ENCODE measurements around the gene DHX9. TPM values are rescaled to one million over a fixed set of nuclear protein-coding genes. Genes with fewer than 3 reads are reported as not detected.

DHX9 gene
- total RNA-seq, 1 experiment from 2014 or later, result 263 TPM

- Mint-ChIP-seq H3K4me3 (ENCODE audit: low read depth, unreplicated experiment) (no peak overlapping the region), H3K36me3 (ENCODE audit: insufficient read depth, unreplicated experiment) (no peaks in the 10 kb centered on the region), H3K27me3 (ENCODE audit: unreplicated experiment) (no peaks in the 10 kb centered on the region), H3K4me1 (ENCODE audit: low read depth, unreplicated experiment) (peaks cover 6% of the 10 kb centered on the region), H3K9me3 (ENCODE audit: low read depth, unreplicated experiment) (no peaks in the 10 kb centered on the region), H3K27ac (ENCODE audit: unreplicated experiment) (peak overlapping the region; percentile 19)
- BruUV-seq (replicated peaks), result no TSS peak
- intact Hi-C loops (cut with micrococcal nuclease; ENCODE audit: unreplicated experiment), result no loop called here
- peak; percentile 26 for DNase-seq
- TF ChIP-seq CTCF (IDR thresholded peaks at IDR 0.05; ENCODE audit: unreplicated experiment), result no peak
- CTCF ChIA-PET, result no interaction called here
Observed at GRCh38 chr1:182795563-182796228, 43.5 kb upstream of the DHX9 start.

- no peaks in the 10 kb centered on the region for H3K27me3 Mint-ChIP-seq (ENCODE audit: unreplicated experiment)
- no peaks in the 10 kb centered on the region for H3K4me1 Mint-ChIP-seq (ENCODE audit: low read depth, unreplicated experiment)
- intact Hi-C loops (cut with micrococcal nuclease; ENCODE audit: unreplicated experiment), result no loop called here
- no peak for DNase-seq
- H3K9me3 Mint-ChIP-seq (ENCODE audit: low read depth, unreplicated experiment), result no peaks in the 10 kb centered on the region
- no peak overlapping the region for H3K4me3 Mint-ChIP-seq (ENCODE audit: low read depth, unreplicated experiment)
- no peaks in the 10 kb centered on the region for H3K36me3 Mint-ChIP-seq (ENCODE audit: insufficient read depth, unreplicated experiment)
- no TSS peak for BruUV-seq (replicated peaks)
- TF ChIP-seq CTCF (IDR thresholded peaks at IDR 0.05; ENCODE audit: unreplicated experiment), result no peak
- CTCF ChIA-PET, result no interaction called here
- no peak overlapping the region for H3K27ac Mint-ChIP-seq (ENCODE audit: unreplicated experiment)
Observed at GRCh38 chr1:182802006-182802803, 36.9 kb upstream of the DHX9 start.

GRCh38 chr1:182803846-182804245 lies 35.3 kb upstream of the DHX9 start:
- intact Hi-C loops (cut with micrococcal nuclease; ENCODE audit: unreplicated experiment), result no loop called here
- H3K27ac Mint-ChIP-seq (ENCODE audit: unreplicated experiment), result no peak overlapping the region
- H3K9me3 Mint-ChIP-seq (ENCODE audit: low read depth, unreplicated experiment), result no peaks in the 10 kb centered on the region
- TF ChIP-seq CTCF (IDR thresholded peaks at IDR 0.05; ENCODE audit: unreplicated experiment), result no peak
- BruUV-seq (replicated peaks), result no TSS peak
- H3K27me3 Mint-ChIP-seq (ENCODE audit: unreplicated experiment), result no peaks in the 10 kb centered on the region
- H3K36me3 Mint-ChIP-seq (ENCODE audit: insufficient read depth, unreplicated experiment), result no peaks in the 10 kb centered on the region
- no peak for DNase-seq
- no peaks in the 10 kb centered on the region for H3K4me1 Mint-ChIP-seq (ENCODE audit: low read depth, unreplicated experiment)
- CTCF ChIA-PET, result no interaction called here
- H3K4me3 Mint-ChIP-seq (ENCODE audit: low read depth, unreplicated experiment), result no peak overlapping the region

GRCh38 chr1:182806015-182806678 lies 33.0 kb upstream of the DHX9 start:
- Mint-ChIP-seq H3K4me3 (ENCODE audit: low read depth, unreplicated experiment) (no peak overlapping the region), H3K27ac (ENCODE audit: unreplicated experiment) (no peak overlapping the region), H3K36me3 (ENCODE audit: insufficient read depth, unreplicated experiment) (no peaks in the 10 kb centered on the region), H3K4me1 (ENCODE audit: low read depth, unreplicated experiment) (no peaks in the 10 kb centered on the region), H3K27me3 (ENCODE audit: unreplicated experiment) (no peaks in the 10 kb centered on the region), H3K9me3 (ENCODE audit: low read depth, unreplicated experiment) (no peaks in the 10 kb centered on the region)
- DNase-seq, result no peak
- intact Hi-C loops (cut with micrococcal nuclease; ENCODE audit: unreplicated experiment), result no loop called here
- CTCF ChIA-PET, result no interaction called here
- no TSS peak for BruUV-seq (replicated peaks)
- no peak for TF ChIP-seq CTCF (IDR thresholded peaks at IDR 0.05; ENCODE audit: unreplicated experiment)
